GM21515 (cell line): ENCODE results near the gene RFT1.

Experiments used
- ATAC-seq: cut with Tn5 transposase; IDR thresholded peaks from one replicate; pipeline ENCODE4 v1.9.1; 2021; ENCODE audit not compliant: unreplicated experiment

RFT1 gene

GRCh38 chr3:53129344-53129743, 891 bp downstream of the RFT1 start:
- ATAC-seq, result no peak

- ATAC-seq, result no peak
Observed at GRCh38 chr3:53126601-53127000, 3.6 kb downstream of the RFT1 start.

DNA sequence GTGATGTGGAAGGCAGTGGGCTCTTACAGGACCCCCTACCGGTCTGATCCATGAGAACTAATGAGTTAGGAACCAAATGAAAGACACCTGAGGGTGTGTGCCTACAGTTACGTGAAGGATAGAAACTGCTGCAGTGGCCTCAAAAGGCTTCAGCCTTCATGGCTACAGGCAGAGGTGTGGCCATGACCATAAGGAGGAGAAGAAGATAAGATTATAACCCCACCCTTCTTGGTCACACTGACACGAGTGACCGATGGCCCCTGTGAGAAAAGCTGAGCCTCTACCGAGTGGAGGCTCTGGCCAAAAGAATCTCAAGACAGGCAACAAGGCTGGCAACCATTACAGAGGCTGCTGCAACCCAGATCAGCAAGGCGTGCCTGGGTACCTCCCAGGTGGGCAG, 6.3 kb downstream of the RFT1 start:
- ATAC-seq, result no peak

- no peak for ATAC-seq
Observed at GRCh38 chr3:53123510-53123909, 6.7 kb downstream of the RFT1 start.

- ATAC-seq, result no peak
Observed at GRCh38 chr3:53122933-53123305, 7.3 kb downstream of the RFT1 start.

DNA sequence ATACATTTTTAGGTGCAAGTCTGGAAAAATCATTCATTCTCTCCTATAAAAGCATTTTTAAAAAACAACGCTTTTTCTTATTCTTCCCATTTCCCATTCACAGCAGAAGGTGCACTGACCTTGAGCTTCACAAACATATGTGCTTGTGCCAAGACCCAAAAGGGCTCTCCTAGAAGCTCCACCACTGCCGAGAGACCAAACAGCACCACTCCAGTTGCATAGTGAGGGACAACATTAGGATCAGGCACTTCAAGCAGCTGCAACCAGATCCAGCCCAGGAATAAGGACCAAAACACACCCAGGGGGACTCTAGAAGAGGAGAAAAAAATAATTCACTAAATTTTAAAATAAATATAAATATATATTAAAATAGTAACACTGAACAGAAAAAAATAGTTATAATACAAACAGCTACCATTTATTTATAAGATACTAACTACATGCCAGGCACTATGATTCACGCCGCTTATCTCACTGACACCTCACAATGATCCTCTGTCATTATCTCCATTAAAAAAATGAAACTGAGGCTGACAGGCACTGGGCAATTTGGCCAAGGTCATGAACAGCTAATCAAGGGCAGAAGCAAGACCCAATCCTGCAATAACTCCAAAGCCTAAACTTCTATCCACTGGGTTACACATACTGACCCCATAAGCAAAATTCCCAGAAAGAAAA, 7.8 kb downstream of the RFT1 start:
- ATAC-seq, result no peak

GRCh38 chr3:53120336-53120735, 9.9 kb downstream of the RFT1 start:
- ATAC-seq, result no peak

DNA sequence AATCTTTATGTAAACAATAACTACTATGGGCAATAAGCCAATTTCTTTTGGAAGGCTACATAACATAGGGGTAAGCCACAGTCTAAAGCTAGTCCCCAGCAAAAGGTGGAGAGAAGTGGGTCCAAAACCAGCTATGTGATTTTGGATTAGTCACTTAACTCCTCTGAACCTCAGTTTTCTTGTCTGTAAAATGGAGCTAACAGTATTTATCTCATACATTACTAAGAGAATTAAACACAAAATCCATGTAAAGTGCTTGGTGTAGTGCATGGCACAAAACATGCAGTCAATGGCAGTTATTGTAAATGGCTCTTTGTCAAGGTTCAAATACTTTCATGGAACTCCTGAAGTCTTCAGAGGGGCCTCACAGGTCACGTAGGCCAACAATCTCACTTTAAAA, 13.3 kb downstream of the RFT1 start:
- ATAC-seq, result no peak

DNA sequence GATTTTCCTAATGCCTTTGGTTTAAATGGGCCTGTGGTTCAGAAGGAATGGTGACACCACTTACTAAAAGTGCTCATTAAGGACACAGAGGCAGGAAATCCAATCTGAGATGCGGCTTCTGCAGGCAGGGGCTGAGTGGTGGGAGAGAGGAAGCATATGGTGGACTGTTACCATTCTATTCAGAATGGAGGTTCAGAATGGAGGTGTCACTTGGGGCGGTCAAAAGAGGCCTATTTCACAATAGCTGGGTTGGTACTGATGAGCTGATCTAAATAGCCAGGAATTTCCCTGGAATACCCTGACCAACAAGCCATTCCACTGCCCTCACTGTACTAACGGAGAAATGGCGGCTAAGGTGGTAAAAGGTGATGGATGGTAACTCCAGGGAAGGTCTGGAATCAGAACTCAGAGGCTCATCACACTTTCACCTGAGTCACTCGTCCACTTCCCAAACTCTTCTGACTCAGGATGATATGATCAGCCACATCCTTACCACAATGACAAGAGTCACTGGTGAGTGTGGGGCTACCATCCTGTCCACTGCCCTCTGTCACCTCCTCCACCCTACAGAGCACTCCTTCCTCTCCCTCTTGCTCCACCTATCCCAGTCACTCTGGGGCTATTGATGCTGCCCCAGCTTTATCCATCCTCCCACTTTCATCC, 15.7 kb downstream of the RFT1 start:
- no peak for ATAC-seq

DNA sequence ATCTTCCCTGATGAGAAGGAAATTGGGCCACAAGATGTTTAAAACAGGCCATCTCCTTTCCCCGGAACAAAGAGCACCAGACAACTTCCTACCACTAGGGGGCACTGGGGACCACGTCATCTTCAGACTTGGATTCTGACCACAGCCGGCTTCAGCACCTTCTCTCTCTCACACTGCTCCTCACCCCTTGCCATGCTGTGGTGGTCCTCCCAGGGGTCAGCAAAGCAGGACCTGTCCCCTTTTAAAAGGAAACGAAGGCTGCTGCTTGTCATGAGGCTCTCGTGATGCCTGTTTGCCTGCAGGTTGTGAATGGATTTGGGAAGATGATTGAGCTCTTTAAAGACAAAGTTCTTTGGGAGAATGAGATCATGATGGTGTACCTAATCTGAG, 16.2 kb downstream of the RFT1 start:
- peak; percentile 60 for ATAC-seq

DNA sequence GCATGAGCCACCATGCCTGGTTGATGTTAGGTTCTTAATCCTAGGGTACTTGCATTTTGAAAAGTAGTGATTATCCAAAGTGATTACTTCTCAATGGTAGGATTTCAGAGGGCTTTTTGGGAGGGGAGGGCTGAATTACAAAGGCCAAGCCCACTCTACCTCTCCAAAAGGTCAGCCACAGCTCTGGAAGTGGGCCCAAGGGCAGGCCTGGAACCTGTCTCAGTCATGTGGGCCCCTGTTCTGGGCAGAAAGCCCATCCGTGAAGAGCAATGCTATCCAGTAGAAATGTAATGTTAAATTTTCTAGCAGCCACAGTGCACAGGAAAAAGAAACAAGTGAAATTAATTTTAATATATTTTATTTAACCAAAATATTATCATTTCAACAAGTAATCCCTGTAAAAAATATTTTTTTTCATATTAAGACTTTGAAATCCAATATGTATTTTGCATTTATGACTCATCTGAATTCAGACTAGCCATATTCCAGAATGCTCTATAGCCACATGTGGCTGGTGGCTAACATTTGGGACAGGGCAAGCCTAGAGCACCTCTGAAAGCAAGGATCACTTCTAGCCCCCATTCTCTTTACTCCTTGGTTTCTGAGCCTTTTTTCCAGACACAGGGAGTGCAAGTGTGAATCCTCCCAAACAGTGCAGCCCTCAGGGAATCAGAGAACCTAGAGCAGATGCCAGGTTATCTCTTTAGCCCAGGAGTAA, 16.8 kb downstream of the RFT1 start:
- no peak for ATAC-seq

DNA sequence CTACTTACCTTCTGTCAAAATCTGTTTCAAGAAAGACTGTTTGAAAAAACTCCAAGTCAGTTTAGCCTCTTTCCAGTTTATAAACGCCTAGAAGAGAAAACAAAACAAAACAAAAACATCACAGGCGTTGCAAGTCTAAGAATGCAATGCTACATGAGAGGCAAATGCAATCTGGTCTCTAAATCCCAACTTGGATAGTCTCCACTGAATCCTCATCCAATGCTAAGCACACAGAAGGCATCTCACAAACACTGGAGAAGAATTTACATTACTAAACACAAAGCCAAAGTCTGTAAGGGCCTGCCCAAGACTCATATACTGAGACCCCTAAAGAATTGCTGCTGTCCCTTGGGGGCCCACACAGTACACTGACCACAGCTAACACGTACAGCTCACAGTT, 18.4 kb downstream of the RFT1 start:
- no peak for ATAC-seq

DNA sequence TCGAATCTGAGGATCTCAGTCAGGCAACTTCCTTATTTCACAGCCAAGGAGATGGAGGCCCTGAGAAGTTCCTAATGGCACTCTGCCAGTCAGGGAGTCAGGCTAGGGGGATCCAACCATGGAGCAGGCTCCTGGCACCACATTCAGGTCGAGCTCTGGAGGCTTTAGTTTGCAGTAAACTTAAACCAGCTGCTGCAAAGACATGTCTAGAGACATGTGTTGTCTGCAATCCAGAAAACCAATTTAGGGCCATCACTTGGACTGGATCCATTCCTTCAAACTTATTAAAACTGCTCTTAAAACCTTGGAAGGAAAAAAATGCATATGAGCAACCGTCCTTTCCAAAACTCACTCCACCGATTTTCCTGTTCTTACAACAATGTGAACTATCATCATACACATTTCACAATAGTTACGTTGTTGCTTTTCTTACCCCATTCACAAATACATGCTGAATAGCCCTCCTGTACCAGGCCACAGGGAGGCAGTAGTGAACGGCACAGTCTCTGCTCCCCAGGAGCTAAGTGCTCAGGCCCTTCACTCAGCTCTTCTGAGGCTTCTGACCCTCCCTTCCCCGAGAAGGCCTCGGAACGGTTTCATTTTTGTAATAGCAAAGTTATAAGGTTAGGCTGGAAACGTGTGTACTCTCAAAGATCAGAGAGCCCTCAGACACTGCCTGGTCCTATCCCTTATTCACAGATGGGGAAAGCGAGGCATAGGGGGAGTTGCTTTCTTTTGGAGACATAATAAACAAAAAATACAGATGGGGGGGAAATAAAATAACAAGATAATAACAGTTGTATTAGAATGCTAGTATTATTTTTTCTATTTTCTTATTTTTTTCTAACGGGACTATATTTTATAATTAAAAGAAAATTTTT, 20.1 kb downstream of the RFT1 start:
- no peak for ATAC-seq

- no peak for ATAC-seq
Observed at GRCh38 chr3:53109190-53109589, 21.0 kb downstream of the RFT1 start.

DNA sequence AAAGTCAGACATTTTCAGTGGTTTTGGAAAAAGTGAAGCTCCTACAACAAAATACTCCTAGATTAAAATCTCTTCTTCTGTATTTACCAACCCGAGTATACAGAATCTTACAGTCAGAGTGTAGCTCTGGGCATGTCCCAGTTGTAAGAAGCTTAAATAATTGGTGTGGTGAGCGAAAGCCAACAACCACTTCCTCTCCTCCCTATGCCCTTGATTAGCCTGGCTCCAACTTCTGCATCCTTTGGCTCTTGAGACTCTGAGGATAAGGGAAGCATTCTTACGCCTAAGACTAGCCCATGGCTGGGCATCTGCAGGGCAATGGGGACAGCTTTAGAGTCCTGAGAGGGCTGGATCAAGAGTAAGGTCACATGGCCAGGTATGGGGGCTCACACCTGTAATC, 25.5 kb downstream of the RFT1 start:
- no peak for ATAC-seq

GRCh38 chr3:53103397-53104296, 26.6 kb downstream of the RFT1 start:
- no peak for ATAC-seq

DNA sequence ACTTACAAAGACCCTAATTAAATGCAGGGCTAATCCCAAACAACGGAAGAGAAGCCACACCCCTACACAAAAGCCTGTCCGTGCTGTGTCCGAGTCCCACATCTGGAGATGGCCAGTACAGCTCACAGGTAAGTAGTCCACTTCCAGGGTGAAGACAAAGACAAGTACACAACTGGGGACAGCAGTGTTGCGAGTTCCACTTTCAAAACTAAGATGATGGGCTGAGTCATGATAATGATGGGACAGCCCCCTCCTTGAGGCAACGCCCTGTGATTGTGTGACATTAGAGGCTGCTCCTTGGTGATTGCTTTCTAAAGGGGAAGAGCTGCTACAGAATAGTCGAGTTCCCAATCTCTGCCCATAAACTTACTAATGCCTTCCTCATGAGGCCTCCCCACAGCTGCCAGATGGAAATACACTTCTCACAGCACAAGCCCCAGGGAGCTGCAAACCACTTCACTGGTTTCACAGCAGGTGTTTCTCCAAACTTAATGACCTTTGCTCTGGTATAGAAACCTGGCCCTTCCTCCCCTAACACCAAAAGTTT, 27.6 kb downstream of the RFT1 start:
- peak; percentile 75 for ATAC-seq

DNA sequence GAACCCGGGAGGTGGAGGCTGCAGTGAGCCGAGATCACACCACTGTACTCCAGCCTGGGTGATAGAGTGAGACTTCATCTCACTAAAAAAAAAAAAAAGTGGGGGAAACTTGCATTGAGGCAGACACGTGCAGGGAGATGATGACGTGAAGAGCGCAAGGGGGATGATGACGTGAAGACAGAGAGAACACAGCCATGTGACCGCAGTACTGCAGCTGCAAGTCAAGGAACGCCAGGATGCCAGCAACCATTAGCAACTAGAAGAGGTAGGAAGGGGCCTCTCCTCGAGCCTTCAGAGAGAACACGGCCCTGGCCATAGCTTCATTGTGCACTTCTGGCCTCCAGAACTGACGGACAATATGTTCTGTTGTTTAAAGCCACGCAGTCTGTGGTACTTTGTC, 28.3 kb downstream of the RFT1 start:
- no peak for ATAC-seq

DNA sequence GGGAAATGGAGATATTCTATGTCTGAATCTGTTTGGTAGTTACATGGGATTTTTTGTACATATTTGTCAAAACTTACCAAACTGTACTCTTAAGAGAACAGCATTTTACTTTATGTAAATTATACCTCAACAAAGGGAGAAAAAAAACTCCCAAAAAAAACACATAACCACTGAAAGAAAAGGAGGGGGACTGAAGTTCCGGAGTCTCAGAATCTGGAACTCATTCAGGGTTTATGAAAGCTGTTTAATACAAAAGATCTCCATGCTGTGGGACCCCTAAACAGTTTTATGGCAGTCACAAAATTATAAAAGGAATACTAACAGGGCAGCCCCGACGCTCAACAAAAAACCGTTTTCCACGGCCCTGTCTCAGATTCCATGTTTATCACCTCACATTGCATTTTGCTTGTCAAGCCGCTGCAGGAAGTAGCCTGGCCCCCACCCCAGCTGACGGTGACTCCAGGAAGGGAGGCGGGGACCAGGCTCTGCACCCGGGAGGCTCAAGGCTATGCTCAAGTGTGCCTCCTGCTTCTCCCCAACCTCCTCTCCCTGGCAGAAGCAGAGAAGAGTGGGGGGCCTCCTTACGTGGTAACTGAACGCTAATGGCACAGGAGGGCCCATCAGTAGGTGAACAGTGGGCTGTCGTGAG, 29.3 kb downstream of the RFT1 start:
- ATAC-seq, result no peak

DNA sequence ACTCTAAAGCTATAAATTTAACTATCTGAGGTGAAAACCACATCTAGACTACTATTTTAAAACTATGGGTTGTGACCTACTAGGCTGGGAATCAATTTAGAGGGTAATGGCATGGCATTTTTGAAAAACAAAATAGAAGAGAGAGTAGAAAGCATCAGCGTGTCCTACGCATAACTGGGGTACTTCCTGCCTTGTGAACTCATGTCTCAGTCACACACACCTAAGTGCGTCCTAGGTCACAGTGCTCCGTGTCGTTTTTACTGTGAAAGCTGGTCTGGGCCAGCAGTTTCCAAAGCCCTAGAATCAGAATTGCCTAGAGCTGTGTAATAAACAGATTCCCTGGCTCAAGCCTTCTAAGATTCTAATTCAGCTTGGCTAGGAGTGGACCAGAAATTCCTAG, 32.3 kb downstream of the RFT1 start:
- no peak for ATAC-seq
